GM18499 (cell line): ENCODE data around the gene PTOV1.
"Not testable (repeated sequence)": the region's sequence is repeated elsewhere in the genome, so short reads cannot be mapped to it uniquely, and the experiment has no call there.

Experiments used
- ATAC-seq: cut with Tn5 transposase; IDR thresholded peaks from one replicate; pipeline ENCODE4 v1.9.1; 2021; ENCODE audit warnings: moderate number of reproducible peaks; ENCODE audit not compliant: insufficient read depth, unreplicated experiment

Gene PTOV1

GRCh38 chr19:49817964-49818648 is 32.9 kb upstream of the PTOV1 start, which contains the start of gene MED25:
MED25 (plus strand) TSS chr19:49818289; CDS start chr19:49818342, 53 bp downstream.
- no peak for ATAC-seq

- no peak for ATAC-seq
These were observed 32.1 kb upstream of the PTOV1 start for GRCh38 chr19:49818649-49819370.

- not testable (repeated sequence) for ATAC-seq
These were observed 31.4 kb upstream of the PTOV1 start for GRCh38 chr19:49819452-49820115.

GRCh38 chr19:49820125-49820524 is 30.8 kb upstream of the PTOV1 start:
- ATAC-seq: no peak

GRCh38 chr19:49823472-49823871 is 27.5 kb upstream of the PTOV1 start:
- ATAC-seq: no peak

GRCh38 chr19:49824662-49825061 is 26.3 kb upstream of the PTOV1 start:
- ATAC-seq: no peak

- no peak for ATAC-seq
These were observed 23.9 kb upstream of the PTOV1 start for GRCh38 chr19:49827034-49827433.

GRCh38 chr19:49829200-49829599 is 21.8 kb upstream of the PTOV1 start:
- ATAC-seq: no peak

- no peak for ATAC-seq
These were observed 21.2 kb upstream of the PTOV1 start for GRCh38 chr19:49829721-49830120.

GRCh38 chr19:49830766-49831165 is 20.2 kb upstream of the PTOV1 start:
- ATAC-seq: no peak

- no peak for ATAC-seq
These were observed 19.4 kb upstream of the PTOV1 start for GRCh38 chr19:49831592-49831991.

GRCh38 chr19:49832556-49832955 is 18.4 kb upstream of the PTOV1 start:
- ATAC-seq: no peak

- ATAC-seq: no peak
These were observed 17.4 kb upstream of the PTOV1 start for GRCh38 chr19:49833599-49833998.

- ATAC-seq: no peak
These were observed 15.4 kb upstream of the PTOV1 start for GRCh38 chr19:49835562-49835961.

GRCh38 chr19:49836176-49837008 is 14.6 kb upstream of the PTOV1 start:
- ATAC-seq: no peak

GRCh38 chr19:49837009-49837310 is 14.0 kb upstream of the PTOV1 start:
- ATAC-seq: no peak

- ATAC-seq: no peak
These were observed 13.5 kb upstream of the PTOV1 start for GRCh38 chr19:49837425-49837824.

GRCh38 chr19:49838885-49839588 is 11.9 kb upstream of the PTOV1 start:
- ATAC-seq: no peak

- ATAC-seq: no peak
These were observed 11.2 kb upstream of the PTOV1 start for GRCh38 chr19:49839713-49840112.

- no peak for ATAC-seq
These were observed 10.6 kb upstream of the PTOV1 start for GRCh38 chr19:49840321-49840720.
